ENCODE measurements around the gene UGDH. TPM values are rescaled to one million over a fixed set of nuclear protein-coding genes. Genes with fewer than 3 reads are reported as not detected.
"Not testable (repeated sequence)": the region's sequence is repeated elsewhere in the genome, so short reads cannot be mapped to it uniquely, and the experiment has no call there.

Gene UGDH
- total RNA-seq, 1 experiment from 2014 or later, result 50.9 TPM

DNA sequence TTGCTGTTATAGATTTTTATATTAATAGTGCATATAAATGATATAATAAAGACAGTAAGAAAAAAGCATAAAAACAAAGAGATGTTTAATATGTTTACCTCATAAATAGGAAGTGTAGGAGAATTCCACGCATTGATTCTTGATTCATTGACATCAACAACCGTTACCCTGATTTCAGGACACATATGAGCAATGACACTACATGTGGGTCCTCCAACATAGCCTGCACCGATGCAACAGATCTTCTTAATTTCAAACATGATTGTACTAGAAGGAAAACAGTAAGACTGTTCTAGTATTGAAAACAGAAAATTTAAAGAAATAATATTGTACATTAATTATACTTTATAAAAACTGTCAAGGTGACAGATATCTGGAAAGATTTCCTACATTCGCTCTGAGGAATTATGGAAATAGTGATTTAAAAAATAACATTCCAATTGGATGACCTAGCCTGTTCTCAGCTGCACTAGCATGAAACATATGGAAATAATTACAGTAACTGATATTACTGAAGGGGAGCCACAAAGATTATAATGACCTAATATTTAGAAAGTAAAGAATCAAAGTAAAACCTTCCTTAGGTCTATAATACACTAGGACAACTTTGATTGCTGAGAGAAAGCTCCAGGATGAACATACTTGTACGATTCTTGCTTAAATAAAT, 5.9 kb downstream of the UGDH start:
- no TSS peak for BruUV-seq (replicated peaks)
- POLR2A ChIA-PET, result no interaction called here
- no peaks in the 10 kb centered on the region for H3K27me3 Mint-ChIP-seq (ENCODE audit: insufficient read depth, unreplicated experiment)
- no peaks in the 10 kb centered on the region for H3K9me3 Mint-ChIP-seq (ENCODE audit: unreplicated experiment)
- intact Hi-C loops (cut with micrococcal nuclease), result no loop called here
- no peak for DNase-seq (ENCODE audit: unreplicated experiment)
- TF ChIP-seq, protein P1, sequence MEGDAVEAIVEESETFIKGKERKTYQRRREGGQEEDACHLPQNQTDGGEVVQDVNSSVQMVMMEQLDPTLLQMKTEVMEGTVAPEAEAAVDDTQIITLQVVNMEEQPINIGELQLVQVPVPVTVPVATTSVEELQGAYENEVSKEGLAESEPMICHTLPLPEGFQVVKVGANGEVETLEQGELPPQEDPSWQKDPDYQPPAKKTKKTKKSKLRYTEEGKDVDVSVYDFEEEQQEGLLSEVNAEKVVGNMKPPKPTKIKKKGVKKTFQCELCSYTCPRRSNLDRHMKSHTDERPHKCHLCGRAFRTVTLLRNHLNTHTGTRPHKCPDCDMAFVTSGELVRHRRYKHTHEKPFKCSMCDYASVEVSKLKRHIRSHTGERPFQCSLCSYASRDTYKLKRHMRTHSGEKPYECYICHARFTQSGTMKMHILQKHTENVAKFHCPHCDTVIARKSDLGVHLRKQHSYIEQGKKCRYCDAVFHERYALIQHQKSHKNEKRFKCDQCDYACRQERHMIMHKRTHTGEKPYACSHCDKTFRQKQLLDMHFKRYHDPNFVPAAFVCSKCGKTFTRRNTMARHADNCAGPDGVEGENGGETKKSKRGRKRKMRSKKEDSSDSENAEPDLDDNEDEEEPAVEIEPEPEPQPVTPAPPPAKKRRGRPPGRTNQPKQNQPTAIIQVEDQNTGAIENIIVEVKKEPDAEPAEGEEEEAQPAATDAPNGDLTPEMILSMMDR (IDR thresholded peaks at IDR 0.05; ENCODE audit: unreplicated experiment), result no peak
- H3K4me1 Mint-ChIP-seq (ENCODE audit: insufficient read depth, unreplicated experiment), result peaks cover 7% of the 10 kb centered on the region
- H3K36me3 Mint-ChIP-seq (ENCODE audit: insufficient read depth, unreplicated experiment), result peaks cover 8% of the 10 kb centered on the region
- no peak overlapping the region for H3K27ac Mint-ChIP-seq (ENCODE audit: low read depth, unreplicated experiment)
- no peak overlapping the region for H3K4me3 Mint-ChIP-seq (ENCODE audit: unreplicated experiment)
- CTCF ChIA-PET, result interaction anchor here (0.7 kb wide), 1 partner anchor 475 kb away, joined by 3 read pairs; no protein-coding TSS in a partner anchor

DNA sequence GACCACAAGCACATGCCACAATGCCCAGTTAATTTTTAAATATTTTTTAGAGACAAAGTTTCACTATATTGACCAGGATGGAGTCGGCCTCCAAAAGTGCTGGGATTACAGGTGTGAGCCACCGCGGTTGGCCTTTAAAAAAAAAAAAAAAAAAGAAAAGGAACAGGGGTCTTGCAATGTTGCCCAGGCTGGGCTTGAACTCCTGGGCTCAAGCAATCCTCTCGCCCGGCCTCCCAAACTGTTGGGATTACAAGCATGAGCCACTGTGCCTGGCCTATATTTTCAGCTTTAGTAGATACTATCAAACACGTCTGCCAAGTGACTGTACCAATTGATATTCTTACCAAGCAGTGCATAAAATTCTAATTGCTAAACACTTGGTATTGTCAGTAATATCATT, 8.8 kb downstream of the UGDH start:
- intact Hi-C loops (cut with micrococcal nuclease), result no loop called here
- TF ChIP-seq, protein P1 (IDR thresholded peaks at IDR 0.05; ENCODE audit: unreplicated experiment), result no peak
- Mint-ChIP-seq H3K4me1 (ENCODE audit: insufficient read depth, unreplicated experiment) (no peaks in the 10 kb centered on the region), H3K36me3 (ENCODE audit: insufficient read depth, unreplicated experiment) (peaks cover 15% of the 10 kb centered on the region), H3K27me3 (ENCODE audit: insufficient read depth, unreplicated experiment) (no peaks in the 10 kb centered on the region), H3K27ac (ENCODE audit: low read depth, unreplicated experiment) (no peak overlapping the region), H3K9me3 (ENCODE audit: unreplicated experiment) (no peaks in the 10 kb centered on the region), H3K4me3 (ENCODE audit: unreplicated experiment) (no peak overlapping the region)
- ChIA-PET POLR2A (interaction anchor here (0.6 to 0.8 kb wide), 3 partner anchors 59 to 871 kb away, joined by 4 to 6 read pairs (median 4); no protein-coding TSS in a partner anchor), CTCF (interaction anchor here (0.8 kb wide), 1 partner anchor 49 kb away, joined by 6 read pairs; no protein-coding TSS in a partner anchor)
- no peak for DNase-seq (ENCODE audit: unreplicated experiment)
- BruUV-seq (replicated peaks), result no TSS peak

- DNase-seq (ENCODE audit: unreplicated experiment), result no peak
- ChIA-PET CTCF (no interaction called here), POLR2A (interaction anchor here (0.6 kb wide), 1 partner anchor 739 kb away, joined by 3 read pairs; no protein-coding TSS in a partner anchor)
- no peaks in the 10 kb centered on the region for H3K27me3 Mint-ChIP-seq (ENCODE audit: insufficient read depth, unreplicated experiment)
- BruUV-seq (replicated peaks), result no TSS peak
- intact Hi-C loops (cut with micrococcal nuclease), result no loop called here
- H3K27ac Mint-ChIP-seq (ENCODE audit: low read depth, unreplicated experiment), result no peak overlapping the region
- no peaks in the 10 kb centered on the region for H3K9me3 Mint-ChIP-seq (ENCODE audit: unreplicated experiment)
- H3K36me3 Mint-ChIP-seq (ENCODE audit: insufficient read depth, unreplicated experiment), result peaks cover 31% of the 10 kb centered on the region
- H3K4me3 Mint-ChIP-seq (ENCODE audit: unreplicated experiment), result no peak overlapping the region
- TF ChIP-seq, protein P1 (IDR thresholded peaks at IDR 0.05; ENCODE audit: unreplicated experiment), result no peak
- no peaks in the 10 kb centered on the region for H3K4me1 Mint-ChIP-seq (ENCODE audit: insufficient read depth, unreplicated experiment)
Observed at GRCh38 chr4:39516407-39516966, 10.8 kb downstream of the UGDH start.

- H3K4me3 Mint-ChIP-seq (ENCODE audit: unreplicated experiment); DNase-seq (ENCODE audit: unreplicated experiment); intact Hi-C loops (cut with micrococcal nuclease); BruUV-seq (replicated peaks); H3K27ac Mint-ChIP-seq (ENCODE audit: low read depth, unreplicated experiment); CTCF ChIA-PET; H3K4me1 Mint-ChIP-seq (ENCODE audit: insufficient read depth, unreplicated experiment); H3K9me3 Mint-ChIP-seq (ENCODE audit: unreplicated experiment); H3K27me3 Mint-ChIP-seq (ENCODE audit: insufficient read depth, unreplicated experiment): not testable (repeated sequence)
- H3K36me3 Mint-ChIP-seq (ENCODE audit: insufficient read depth, unreplicated experiment), result peaks cover 32% of the 10 kb centered on the region
- POLR2A ChIA-PET, result interaction anchor here (1.0 to 1.2 kb wide), 2 partner anchors 10 to 18 kb away, joined by 4 read pairs; no protein-coding TSS in a partner anchor
Observed at GRCh38 chr4:39515669-39516401, 11.4 kb downstream of the UGDH start.
